Prostate gland (tissue), 2 donors: ENCODE measurements around the gene PIGH. TPM values are rescaled to one million over a fixed set of nuclear protein-coding genes. Genes with fewer than 3 reads are reported as not detected.
A peak's percentile ranks its signal among the peaks of the same experiment; 100 is the strongest.

Experiments
- DNase-seq: peaks from one replicate; pipeline ENCODE4 v3.0.0-alpha.2; 2019; ENCODE audit warnings: low spot score
- H3K27ac ChIP-seq, 2 donors: fragments of 200-600 bp; sonication (generic); 2 replicates each; pipeline ENCODE4 v1.5.1; 2017 to 2019
- H3K27me3 ChIP-seq: fragments of 200-600 bp; sonication (generic); replicated peaks from 2 replicates; pipeline ENCODE4 v1.5.1; 2019; ENCODE audit not compliant: insufficient read depth
- H3K36me3 ChIP-seq, 2 donors: fragments of 200-600 bp; sonication (generic); 1 replicate in 1 of 2; 2 replicates in 1 of 2; pipeline versions ENCODE4 v1.5.1 to v1.8.1; 2017 to 2019
- H3K4me1 ChIP-seq: fragments of 200-600 bp; sonication (generic); replicated peaks from 2 replicates; pipeline ENCODE4 v1.5.1; 2019
- H3K4me3 ChIP-seq, 2 donors: fragments of 200-600 bp; sonication (generic); 2 replicates each; pipeline ENCODE4 v1.5.1; 2017 to 2019
- H3K9me3 ChIP-seq: fragments of 200-600 bp; sonication (generic); 2 replicates; pipeline ENCODE4 v1.5.1; 2017
- CTCF ChIP-seq, 4 experiments: fragments of 200-600 bp in 2 of 4; fragments of 450-650 bp in 2 of 4; sonication (generic) in 2 of 4; IDR thresholded peaks; 1 replicate in 3 of 4; 2 replicates in 1 of 4; pipeline ENCODE4 v1.5.1; 2016 to 2019; ENCODE audit warnings: antibody characterized with exemption in 4 of 4, mild to moderate bottlenecking in 2 of 4, moderate library complexity in 2 of 4
- POLR2A ChIP-seq: fragments of 450-650 bp; IDR thresholded peaks from one replicate; pipeline ENCODE4 v1.6.1; 2016; ENCODE audit warnings: antibody characterized with exemption, mild to moderate bottlenecking
- POLR2AphosphoS5 ChIP-seq: sonication (generic); formaldehyde crosslinking; IDR thresholded peaks from one replicate; pipeline ENCODE4 v1.6.1; 2017; ENCODE audit warnings: antibody characterized with exemption
- WGBS: methylation state at CpG from one replicate; pipeline ENCODE4 v1.1.5; 2018; 5-methylcytosine and 5-hydroxymethylcytosine counted together
- intact Hi-C: fragments of 100-400 bp; cut with DNase I; formaldehyde crosslinking; loops from one replicate; pipeline ENCODE4 v1.14.2; 2022
- total RNA-seq, 2 donors: library from RNA; depleted of rRNA; stranded (reverse); fragments of >200 nt; gene quantifications; one replicate each; pipeline ENCODE4 v1.1.0, GENCODE V29; 2016

Gene PIGH
- total RNA-seq, 2 donors from 2014 or later: 41.5 to 128 TPM

GRCh38 chr14:67553547-67553946, 46.5 kb downstream of the PIGH start:
- no peak for TF ChIP-seq POLR2AphosphoS5
- TF ChIP-seq CTCF (IDR thresholded peaks at IDR 0.05): no peak
- no peak for TF ChIP-seq POLR2A
- Histone ChIP-seq H3K27me3 (no peaks in the 10 kb centered on the region), H3K9me3 (no peaks in the 10 kb centered on the region), H3K36me3 (no peaks in the 10 kb centered on the region), H3K4me3 (no peak overlapping the region), H3K4me1 (peaks cover 13% of the 10 kb centered on the region), H3K27ac (no peak overlapping the region)
- intact Hi-C loops: no loop called here
- WGBS: 54% methylated on average over 3 of the region's 3 CpGs
- DNase-seq: no peak

- H3K27me3 ChIP-seq: no peaks in the 10 kb centered on the region
- no peak overlapping the region for H3K4me3 ChIP-seq
- no peaks in the 10 kb centered on the region for H3K9me3 ChIP-seq
- intact Hi-C loops: no loop called here
- TF ChIP-seq POLR2AphosphoS5 (no peak), POLR2A (no peak), CTCF (IDR thresholded peaks at IDR 0.05) (no peak)
- 78% methylated on average over 3 of the region's 3 CpGs for WGBS
- H3K27ac ChIP-seq: no peak overlapping the region
- H3K36me3 ChIP-seq: no peaks in the 10 kb centered on the region
- peaks cover 13% of the 10 kb centered on the region for H3K4me1 ChIP-seq
- DNase-seq: no peak
Measured at GRCh38 chr14:67551940-67552339, 48.1 kb downstream of the PIGH start.

GRCh38 chr14:67551123-67551522, 48.9 kb downstream of the PIGH start:
- no peak overlapping the region for H3K4me3 ChIP-seq

GRCh38 chr14:67549734-67550133, 50.3 kb downstream of the PIGH start:
- intact Hi-C loops: no loop called here
- no peaks in the 10 kb centered on the region for H3K9me3 ChIP-seq
- 95% methylated on average over 4 of the region's 4 CpGs for WGBS

More at GRCh38 chr14:67551123-67551522, 48.9 kb downstream of the PIGH start:
- TF ChIP-seq CTCF (IDR thresholded peaks at IDR 0.05): no peak
- TF ChIP-seq POLR2AphosphoS5: peak; percentile 83
- TF ChIP-seq POLR2A: no peak
- Histone ChIP-seq H3K36me3 (no peaks in the 10 kb centered on the region), H3K27me3 (no peaks in the 10 kb centered on the region), H3K4me1 (peaks cover 13% of the 10 kb centered on the region), H3K27ac (peak overlapping the region; percentile 7 to 58), H3K9me3 (no peaks in the 10 kb centered on the region)
- intact Hi-C loops: no loop called here
- DNase-seq: peak; percentile 76
- WGBS: 56% methylated on average over 3 of the region's 3 CpGs

More at GRCh38 chr14:67549734-67550133, 50.3 kb downstream of the PIGH start:
- Histone ChIP-seq H3K27me3 (no peaks in the 10 kb centered on the region), H3K36me3 (no peaks in the 10 kb centered on the region), H3K4me3 (no peak overlapping the region), H3K4me1 (peaks cover 13% of the 10 kb centered on the region), H3K27ac (peak overlapping the region in 1 of 2 donors; percentile 58)
- DNase-seq: no peak
- TF ChIP-seq POLR2AphosphoS5: no peak
- TF ChIP-seq CTCF (IDR thresholded peaks at IDR 0.05): no peak
- TF ChIP-seq POLR2A: no peak
